Astrocyte (in vitro differentiated cells and primary cell): ENCODE results near the gene SURF6.

ENCODE experiments used
- CTCF ChIP-seq: IDR thresholded peaks from 2 replicates; pipeline ENCODE4 v1.5.1; 2011; ENCODE audit warnings: low read depth, mild to moderate bottlenecking, inconsistent platforms, low read length, moderate library complexity; ENCODE audit not compliant: insufficient read depth
- EZH2 ChIP-seq: IDR thresholded peaks from 2 replicates; pipeline ENCODE4 v1.6.1; 2012; ENCODE audit warnings: mild to moderate bottlenecking, low read length, inconsistent platforms; ENCODE audit not compliant: insufficient read depth

DNA sequence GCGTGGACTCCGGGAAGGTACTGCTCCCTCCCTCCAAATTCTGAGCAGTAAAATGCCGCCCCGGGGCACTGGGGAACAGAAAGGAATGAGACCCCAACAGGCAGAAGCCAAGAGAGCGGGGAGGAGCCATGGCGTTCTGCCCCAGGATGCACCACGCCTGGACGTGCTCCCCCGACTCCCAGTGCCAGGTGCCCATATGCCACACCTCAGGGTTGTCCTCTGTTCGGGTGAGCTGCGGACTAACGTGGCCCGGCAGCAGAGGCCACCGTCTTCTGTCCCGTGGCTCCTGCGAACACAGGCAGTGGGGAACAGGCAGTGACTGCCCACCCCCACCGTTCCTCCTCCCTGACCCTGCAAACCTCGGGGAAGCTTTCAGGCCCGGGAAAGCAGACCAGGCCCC lies 4.8 kb downstream of the SURF6 start:
- no peak for TF ChIP-seq CTCF
- no peak for TF ChIP-seq EZH2
